ENCODE results near the gene TRMT61A. TPM values are rescaled to one million over a fixed set of nuclear protein-coding genes. Genes with fewer than 3 reads are reported as not detected.

TRMT61A gene
- total RNA-seq, 1 experiment from 2014 or later: 22.5 TPM

GRCh38 chr14:103519837-103520212 lies 9.2 kb upstream of the TRMT61A start:
- no TSS peak for BruUV-seq (replicated peaks)
- ChIA-PET CTCF (interaction anchor here (1.2 to 2.3 kb wide), 2 partner anchors 21 to 26 kb away, joined by 3 to 14 read pairs; no protein-coding TSS in a partner anchor), POLR2A (ENCODE audit: unreplicated experiment) (interaction anchor here (1.0 kb wide), 1 partner anchor 21 kb away, joined by 3 read pairs; no protein-coding TSS in a partner anchor)
- Histone ChIP-seq H3K4me2 (no peak overlapping the region), H3K27ac (no peak overlapping the region), H2AFZ (no peak overlapping the region), H3F3A (ENCODE audit: insufficient read depth, low read depth) (peaks cover 64% of the 10 kb centered on the region), H3K9me3 (ENCODE audit: insufficient read depth, low read depth) (no peaks in the 10 kb centered on the region), H3K4me3 (no peak overlapping the region), H3K36me3 (ENCODE audit: low read depth) (no peaks in the 10 kb centered on the region), H3K79me2 (ENCODE audit: low read depth) (no peaks in the 10 kb centered on the region), H4K20me1 (ENCODE audit: insufficient read depth) (peaks cover 21% of the 10 kb centered on the region), H3K4me1 (replicated peaks; ENCODE audit: insufficient read depth) (peaks cover 11% of the 10 kb centered on the region), H3K9me2 (ENCODE audit: insufficient read depth) (no peaks in the 10 kb centered on the region), H3K27me3 (ENCODE audit: insufficient read depth, low read depth) (no peaks in the 10 kb centered on the region)
- TF ChIP-seq EZH2 (IDR thresholded peaks at IDR 0.05; ENCODE audit: low read depth): no peak
- TF ChIP-seq, protein P1, sequence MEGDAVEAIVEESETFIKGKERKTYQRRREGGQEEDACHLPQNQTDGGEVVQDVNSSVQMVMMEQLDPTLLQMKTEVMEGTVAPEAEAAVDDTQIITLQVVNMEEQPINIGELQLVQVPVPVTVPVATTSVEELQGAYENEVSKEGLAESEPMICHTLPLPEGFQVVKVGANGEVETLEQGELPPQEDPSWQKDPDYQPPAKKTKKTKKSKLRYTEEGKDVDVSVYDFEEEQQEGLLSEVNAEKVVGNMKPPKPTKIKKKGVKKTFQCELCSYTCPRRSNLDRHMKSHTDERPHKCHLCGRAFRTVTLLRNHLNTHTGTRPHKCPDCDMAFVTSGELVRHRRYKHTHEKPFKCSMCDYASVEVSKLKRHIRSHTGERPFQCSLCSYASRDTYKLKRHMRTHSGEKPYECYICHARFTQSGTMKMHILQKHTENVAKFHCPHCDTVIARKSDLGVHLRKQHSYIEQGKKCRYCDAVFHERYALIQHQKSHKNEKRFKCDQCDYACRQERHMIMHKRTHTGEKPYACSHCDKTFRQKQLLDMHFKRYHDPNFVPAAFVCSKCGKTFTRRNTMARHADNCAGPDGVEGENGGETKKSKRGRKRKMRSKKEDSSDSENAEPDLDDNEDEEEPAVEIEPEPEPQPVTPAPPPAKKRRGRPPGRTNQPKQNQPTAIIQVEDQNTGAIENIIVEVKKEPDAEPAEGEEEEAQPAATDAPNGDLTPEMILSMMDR (conservative IDR thresholded peaks at IDR 0.05): no peak
- intact Hi-C loops (cut with micrococcal nuclease; ENCODE audit: unreplicated experiment): loop anchor here (5.0 kb wide), 1 partner anchor 42 kb away; the partner anchor contains the start of genes BAG5 and COA8
- no peak for DNase-seq

- H3K79me2 ChIP-seq (ENCODE audit: low read depth): no peaks in the 10 kb centered on the region
- peak overlapping the region; percentile 73 for H3K4me2 ChIP-seq
- peaks cover 21% of the 10 kb centered on the region for H4K20me1 ChIP-seq (ENCODE audit: insufficient read depth)
- no peak for DNase-seq
- H3K36me3 ChIP-seq (ENCODE audit: low read depth): no peaks in the 10 kb centered on the region
- H3F3A ChIP-seq (ENCODE audit: insufficient read depth, low read depth): peaks cover 62% of the 10 kb centered on the region
- ChIA-PET POLR2A (ENCODE audit: unreplicated experiment) (interaction anchor here (1.0 kb wide), 1 partner anchor 20 kb away, joined by 3 read pairs; no protein-coding TSS in a partner anchor), CTCF (interaction anchor here (0.6 to 2.2 kb wide), 4 partner anchors 20 to 28 kb away, joined by 5 to 15 read pairs (median 7); no protein-coding TSS in a partner anchor)
- peaks cover 11% of the 10 kb centered on the region for H3K4me1 ChIP-seq (replicated peaks; ENCODE audit: insufficient read depth)
- TF ChIP-seq, protein P1 (conservative IDR thresholded peaks at IDR 0.05): no peak
- TF ChIP-seq EZH2 (IDR thresholded peaks at IDR 0.05; ENCODE audit: low read depth): no peak
- intact Hi-C loops (cut with micrococcal nuclease; ENCODE audit: unreplicated experiment): loop anchor here (5.0 kb wide), 1 partner anchor 42 kb away; the partner anchor contains the start of genes BAG5 and COA8
- H3K9me2 ChIP-seq (ENCODE audit: insufficient read depth): no peaks in the 10 kb centered on the region
- peak overlapping the region; percentile 66; the same call in 1 of the 2 replicates for H3K4me3 ChIP-seq
- no peak overlapping the region for H2AFZ ChIP-seq
- H3K9me3 ChIP-seq (ENCODE audit: insufficient read depth, low read depth): no peaks in the 10 kb centered on the region
- H3K27me3 ChIP-seq (ENCODE audit: insufficient read depth, low read depth): no peaks in the 10 kb centered on the region
- BruUV-seq (replicated peaks): no TSS peak
- peak overlapping the region; percentile 16; the same call in 1 of the 2 replicates for H3K27ac ChIP-seq
Measured at GRCh38 chr14:103520269-103520656, 8.7 kb upstream of the TRMT61A start.

DNA sequence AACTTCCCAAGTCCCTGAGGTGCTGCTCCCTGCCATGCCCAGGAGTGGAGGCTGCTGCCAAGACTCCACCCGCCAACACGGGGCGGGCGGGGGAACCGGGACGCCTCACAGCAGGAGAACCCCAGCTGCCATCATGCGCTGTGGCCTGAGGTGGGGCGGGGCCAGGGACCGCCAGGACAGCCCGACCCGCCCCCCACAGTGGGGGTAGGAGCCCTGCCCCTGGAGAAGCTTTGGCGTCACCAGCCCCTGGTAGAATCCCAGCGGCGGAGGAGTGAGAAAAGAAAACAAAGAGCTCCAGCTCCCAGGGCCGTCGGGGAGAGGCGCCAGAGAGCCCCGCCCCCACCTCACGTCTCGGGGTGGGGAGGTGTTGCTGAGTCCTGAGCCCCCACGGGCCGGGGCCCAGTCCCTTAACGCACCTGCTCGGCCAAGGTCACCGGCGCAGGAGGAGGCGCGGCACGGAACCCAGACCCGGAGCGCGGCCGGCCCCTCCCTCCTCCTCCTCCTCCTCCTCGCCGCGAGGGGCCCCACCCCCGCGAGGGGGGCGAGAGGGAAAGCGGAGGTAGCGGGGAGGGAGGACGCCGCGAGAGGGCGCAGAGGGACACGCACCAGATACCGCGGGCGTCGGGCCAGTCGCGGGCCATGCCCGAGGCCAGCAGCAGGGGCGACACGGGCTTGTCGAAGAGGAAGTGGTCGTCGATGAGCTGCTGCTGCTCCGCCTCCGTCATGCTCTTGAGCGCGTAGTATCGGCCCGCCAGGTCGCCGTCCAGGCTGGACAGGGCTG lies 8.1 kb upstream of the TRMT61A start:
- H2AFZ ChIP-seq: peak overlapping the region; percentile 76
- CTCF ChIA-PET: interaction anchor here (0.6 to 2.2 kb wide), 7 partner anchors 13 to 41 kb away, joined by 3 to 15 read pairs (median 5); no protein-coding TSS in a partner anchor
- H3K9me2 ChIP-seq (ENCODE audit: insufficient read depth): no peaks in the 10 kb centered on the region
- no peaks in the 10 kb centered on the region for H3K79me2 ChIP-seq (ENCODE audit: low read depth)
- peaks cover 21% of the 10 kb centered on the region for H4K20me1 ChIP-seq (ENCODE audit: insufficient read depth)
- no peak for TF ChIP-seq EZH2 (IDR thresholded peaks at IDR 0.05; ENCODE audit: low read depth)
- TF ChIP-seq, protein P1 (conservative IDR thresholded peaks at IDR 0.05): peak; percentile 81
- H3K27me3 ChIP-seq (ENCODE audit: insufficient read depth, low read depth): no peaks in the 10 kb centered on the region
- peaks cover 62% of the 10 kb centered on the region for H3F3A ChIP-seq (ENCODE audit: insufficient read depth, low read depth)
- no peaks in the 10 kb centered on the region for H3K9me3 ChIP-seq (ENCODE audit: insufficient read depth, low read depth)
- peak overlapping the region; percentile 16 for H3K27ac ChIP-seq
- DNase-seq: peak; percentile 82 to 95
- H3K4me2 ChIP-seq: peak overlapping the region; percentile 73
- H3K4me1 ChIP-seq (replicated peaks; ENCODE audit: insufficient read depth): peaks cover 11% of the 10 kb centered on the region
- intact Hi-C loops (cut with micrococcal nuclease; ENCODE audit: unreplicated experiment): loop anchor here (1.0 to 5.0 kb wide), 3 partner anchors 19 to 41 kb away; partner anchors contain the start of genes BAG5 and COA8
- no peaks in the 10 kb centered on the region for H3K36me3 ChIP-seq (ENCODE audit: low read depth)
- POLR2A ChIA-PET (ENCODE audit: unreplicated experiment): interaction anchor here (0.6 to 1.0 kb wide), 5 partner anchors 19 to 587 kb away, joined by 3 to 5 read pairs (median 3); no protein-coding TSS in a partner anchor
- BruUV-seq (replicated peaks): TSS peak; percentile 44
- H3K4me3 ChIP-seq: peak overlapping the region; percentile 66
